WTC11 (cell line): ENCODE measurements around the gene DSTYK. TPM values are rescaled to one million over a fixed set of nuclear protein-coding genes. Genes with fewer than 3 reads are reported as not detected.

ENCODE experiments used
- ATAC-seq: fragments of 200-7000 bp; cut with Tn5 transposase; 2 replicates; pipeline ENCODE4 v1.10.0; 2021; ENCODE audit warnings: mild to moderate bottlenecking, moderate library complexity
- CTCF ChIA-PET: fragments of 300-600 bp; sonication (Branson Sonifier 250); formaldehyde crosslinking; loops from one replicate; lab custom pipeline; 2021; ENCODE audit warnings: antibody characterized with exemption; lab: Charles Lee
- POLR2A ChIA-PET: fragments of 350-600 bp; sonication (Branson Sonifier 250); formaldehyde crosslinking; loops from one replicate; lab custom pipeline; 2021; ENCODE audit warnings: antibody characterized with exemption; lab: Charles Lee
- DNase-seq: peaks from one replicate; pipeline ENCODE4 v3.0.0; 2021; ENCODE audit warnings: low spot score
- H3K27ac Mint-ChIP-seq: 2 replicates; pipeline ENCODE4 v1.8.0; 2021; ENCODE audit warnings: mixed read lengths
- H3K27me3 Mint-ChIP-seq: 2 replicates; pipeline ENCODE4 v1.8.0; 2021; ENCODE audit warnings: low read depth, mild to moderate bottlenecking, moderate library complexity, mixed read lengths
- H3K36me3 Mint-ChIP-seq: 2 replicates; pipeline ENCODE4 v1.8.0; 2021; ENCODE audit warnings: mixed read lengths
- H3K4me1 Mint-ChIP-seq: 2 replicates; pipeline ENCODE4 v1.8.0; 2022; ENCODE audit warnings: mixed read lengths
- H3K4me3 Mint-ChIP-seq: 2 replicates; pipeline ENCODE4 v1.8.0; 2021; ENCODE audit warnings: mild to moderate bottlenecking, moderate library complexity, mixed read lengths
- H3K9me3 Mint-ChIP-seq: 2 replicates; pipeline ENCODE4 v1.8.0; 2021; ENCODE audit warnings: mixed read lengths
- ATF6 ChIP-seq: sonication (generic); formaldehyde crosslinking; IDR thresholded peaks from 2 replicates; pipeline ENCODE4 v1.8.1; 2023; ENCODE audit warnings: mild to moderate bottlenecking, missing genetic modification reagents
- CBFB ChIP-seq: sonication (generic); formaldehyde crosslinking; IDR thresholded peaks from 2 replicates; pipeline ENCODE4 v1.8.1; 2022; ENCODE audit warnings: mild to moderate bottlenecking, low read depth, missing genetic modification reagents
- FOXJ3 ChIP-seq: sonication (generic); formaldehyde crosslinking; IDR thresholded peaks from 2 replicates; pipeline ENCODE4 v1.9.0; 2021; ENCODE audit warnings: missing genetic modification reagents, mild to moderate bottlenecking, borderline replicate concordance
- FOXP4 ChIP-seq: sonication (generic); formaldehyde crosslinking; IDR thresholded peaks from 2 replicates; pipeline ENCODE4 v1.8.0; 2022; ENCODE audit warnings: mild to moderate bottlenecking, missing genetic modification reagents
- GTF2I ChIP-seq: fragments of 250-450 bp; sonication (Bioruptor Pico); conservative IDR thresholded peaks from 2 replicates; pipeline ENCODE4 v1.4.0; 2021; ENCODE audit warnings: mild to moderate bottlenecking
- HMGA2 ChIP-seq: fragments of 250-450 bp; sonication (Bioruptor Pico); IDR thresholded peaks from 2 replicates; pipeline ENCODE4 v1.4.0; 2021; ENCODE audit warnings: mild to moderate bottlenecking, moderate library complexity
- HMGXB4 ChIP-seq: sonication (generic); formaldehyde crosslinking; IDR thresholded peaks from 2 replicates; pipeline ENCODE4 v1.8.1; 2023; ENCODE audit warnings: mild to moderate bottlenecking, moderate library complexity, missing genetic modification reagents
- JAZF1 ChIP-seq: fragments of 250-450 bp; sonication (Bioruptor Pico); IDR thresholded peaks from 2 replicates; pipeline ENCODE4 v1.9.0; 2021; ENCODE audit warnings: moderate library complexity, mild to moderate bottlenecking, inconsistent platforms
- JUN ChIP-seq: sonication (generic); formaldehyde crosslinking; IDR thresholded peaks from 2 replicates; pipeline ENCODE4 v1.8.0; 2023; ENCODE audit warnings: mild to moderate bottlenecking, missing genetic modification reagents
- NR2C2 ChIP-seq: sonication (generic); formaldehyde crosslinking; IDR thresholded peaks from 2 replicates; pipeline ENCODE4 v1.8.0; 2022; ENCODE audit warnings: mild to moderate bottlenecking, missing genetic modification reagents
- OVOL2 ChIP-seq: fragments of 250-450 bp; sonication (Bioruptor Pico); IDR thresholded peaks from 2 replicates; pipeline ENCODE4 v1.9.0; 2021; ENCODE audit warnings: mild to moderate bottlenecking, borderline replicate concordance
- PRRX2 ChIP-seq: fragments of 250-450 bp; sonication (Bioruptor Pico); IDR thresholded peaks from 2 replicates; pipeline ENCODE4 v1.8.0; 2021; ENCODE audit warnings: mild to moderate bottlenecking
- SMAD3 ChIP-seq: sonication (generic); formaldehyde crosslinking; IDR thresholded peaks from 2 replicates; pipeline ENCODE4 v1.8.0; 2022; ENCODE audit warnings: missing genetic modification reagents, mild to moderate bottlenecking, borderline replicate concordance
- SOX15 ChIP-seq: fragments of 250-450 bp; sonication (Bioruptor Pico); IDR thresholded peaks from 2 replicates; pipeline ENCODE4 v1.9.0; 2021; ENCODE audit warnings: mild to moderate bottlenecking
- ZBTB21 ChIP-seq: sonication (generic); formaldehyde crosslinking; IDR thresholded peaks from 2 replicates; pipeline ENCODE4 v1.8.1; 2023; ENCODE audit warnings: mild to moderate bottlenecking, missing genetic modification reagents, borderline replicate concordance
- ZMAT4 ChIP-seq: fragments of 250-450 bp; sonication (Bioruptor Pico); IDR thresholded peaks from 2 replicates; pipeline ENCODE4 v1.9.0; 2021; ENCODE audit warnings: mild to moderate bottlenecking
- total RNA-seq: library from RNA; stranded (reverse); gene quantifications from 3 replicates; pipeline ENCODE4 v1.2.3, GENCODE V29; 2021
- TF ChIP-seq, protein P1 (sequence below): sonication (generic); formaldehyde crosslinking; IDR thresholded peaks from 2 replicates; pipeline ENCODE4 v1.8.1; 2023; ENCODE audit warnings: mild to moderate bottlenecking, missing genetic modification reagents, borderline replicate concordance
- TF ChIP-seq, protein P2 (sequence below): sonication (generic); formaldehyde crosslinking; conservative IDR thresholded peaks from 2 replicates; pipeline ENCODE4 v1.8.1; 2022; ENCODE audit warnings: mild to moderate bottlenecking, missing genetic modification reagents
- TF ChIP-seq, protein P3 (sequence below): sonication (generic); formaldehyde crosslinking; IDR thresholded peaks from 2 replicates; pipeline ENCODE4 v1.8.1; 2022; ENCODE audit warnings: mild to moderate bottlenecking, moderate library complexity, missing genetic modification reagents

Gene DSTYK
- total RNA-seq, 1 experiment from 2014 or later = 11.6 TPM

GRCh38 chr1:205168291-205168690 lies 43.2 kb downstream of the DSTYK start:
- H3K27ac Mint-ChIP-seq = no peak overlapping the region; the same call in 1 of the 2 replicates
- peaks cover 6% of the 10 kb centered on the region for H3K9me3 Mint-ChIP-seq
- H3K4me3 Mint-ChIP-seq = no peak overlapping the region
- no peaks in the 10 kb centered on the region for H3K27me3 Mint-ChIP-seq
- ATAC-seq (no peak), DNase-seq (no peak)
- peaks cover 37% of the 10 kb centered on the region for H3K36me3 Mint-ChIP-seq
- CTCF ChIA-PET = no interaction called here
- no peaks in the 10 kb centered on the region for H3K4me1 Mint-ChIP-seq
- POLR2A ChIA-PET = no interaction called here
- TF ChIP-seq HMGXB4 (CRISPR knock-in tag) = no peak
- TF ChIP-seq PRRX2 = no peak
- TF ChIP-seq GTF2I (CRISPR knock-in tag) = no peak
- no peak for TF ChIP-seq HMGA2 (CRISPR knock-in tag)
- no peak for TF ChIP-seq NR2C2 (CRISPR knock-in tag)
- no peak for TF ChIP-seq FOXJ3 (CRISPR knock-in tag)
- TF ChIP-seq OVOL2 = no peak
- TF ChIP-seq, protein P1, sequence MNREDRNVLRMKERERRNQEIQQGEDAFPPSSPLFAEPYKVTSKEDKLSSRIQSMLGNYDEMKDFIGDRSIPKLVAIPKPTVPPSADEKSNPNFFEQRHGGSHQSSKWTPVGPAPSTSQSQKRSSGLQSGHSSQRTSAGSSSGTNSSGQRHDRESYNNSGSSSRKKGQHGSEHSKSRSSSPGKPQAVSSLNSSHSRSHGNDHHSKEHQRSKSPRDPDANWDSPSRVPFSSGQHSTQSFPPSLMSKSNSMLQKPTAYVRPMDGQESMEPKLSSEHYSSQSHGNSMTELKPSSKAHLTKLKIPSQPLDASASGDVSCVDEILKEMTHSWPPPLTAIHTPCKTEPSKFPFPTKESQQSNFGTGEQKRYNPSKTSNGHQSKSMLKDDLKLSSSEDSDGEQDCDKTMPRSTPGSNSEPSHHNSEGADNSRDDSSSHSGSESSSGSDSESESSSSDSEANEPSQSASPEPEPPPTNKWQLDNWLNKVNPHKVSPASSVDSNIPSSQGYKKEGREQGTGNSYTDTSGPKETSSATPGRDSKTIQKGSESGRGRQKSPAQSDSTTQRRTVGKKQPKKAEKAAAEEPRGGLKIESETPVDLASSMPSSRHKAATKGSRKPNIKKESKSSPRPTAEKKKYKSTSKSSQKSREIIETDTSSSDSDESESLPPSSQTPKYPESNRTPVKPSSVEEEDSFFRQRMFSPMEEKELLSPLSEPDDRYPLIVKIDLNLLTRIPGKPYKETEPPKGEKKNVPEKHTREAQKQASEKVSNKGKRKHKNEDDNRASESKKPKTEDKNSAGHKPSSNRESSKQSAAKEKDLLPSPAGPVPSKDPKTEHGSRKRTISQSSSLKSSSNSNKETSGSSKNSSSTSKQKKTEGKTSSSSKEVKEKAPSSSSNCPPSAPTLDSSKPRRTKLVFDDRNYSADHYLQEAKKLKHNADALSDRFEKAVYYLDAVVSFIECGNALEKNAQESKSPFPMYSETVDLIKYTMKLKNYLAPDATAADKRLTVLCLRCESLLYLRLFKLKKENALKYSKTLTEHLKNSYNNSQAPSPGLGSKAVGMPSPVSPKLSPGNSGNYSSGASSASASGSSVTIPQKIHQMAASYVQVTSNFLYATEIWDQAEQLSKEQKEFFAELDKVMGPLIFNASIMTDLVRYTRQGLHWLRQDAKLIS (CRISPR knock-in tag) = no peak
- no peak for TF ChIP-seq JAZF1
- no peak for TF ChIP-seq ZBTB21 (CRISPR knock-in tag)
- no peak for TF ChIP-seq SMAD3 (CRISPR knock-in tag)
- TF ChIP-seq SOX15 = no peak

DNA sequence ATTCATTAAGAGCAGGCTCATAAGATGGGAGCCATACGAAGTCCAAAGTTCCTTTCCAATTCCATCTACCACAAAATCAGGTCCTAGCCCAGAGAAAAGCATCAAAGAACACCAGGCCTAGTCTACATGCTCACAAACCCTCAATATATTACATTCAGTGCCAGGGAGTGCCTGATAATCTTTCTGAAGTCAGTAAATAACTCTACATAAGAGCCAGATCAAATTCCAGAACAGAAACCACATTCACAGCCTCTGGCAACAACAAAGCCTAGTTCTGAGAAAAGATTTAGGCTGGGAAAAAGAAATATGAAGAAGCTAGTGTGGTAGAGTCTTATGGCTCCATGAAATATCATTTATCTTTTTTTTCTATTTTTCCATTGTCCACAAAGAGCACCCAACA lies 49.2 kb downstream of the DSTYK start:
- DNase-seq (no peak), ATAC-seq (no peak)
- POLR2A ChIA-PET = no interaction called here
- no peak overlapping the region for H3K4me3 Mint-ChIP-seq
- H3K36me3 Mint-ChIP-seq = peaks cover 75% of the 10 kb centered on the region
- H3K27ac Mint-ChIP-seq = no peak overlapping the region
- H3K27me3 Mint-ChIP-seq = no peaks in the 10 kb centered on the region
- no peaks in the 10 kb centered on the region for H3K4me1 Mint-ChIP-seq
- no peak for TF ChIP-seq JUN (CRISPR knock-in tag)
- CTCF ChIA-PET = no interaction called here
- peaks cover 16% of the 10 kb centered on the region for H3K9me3 Mint-ChIP-seq

DNA sequence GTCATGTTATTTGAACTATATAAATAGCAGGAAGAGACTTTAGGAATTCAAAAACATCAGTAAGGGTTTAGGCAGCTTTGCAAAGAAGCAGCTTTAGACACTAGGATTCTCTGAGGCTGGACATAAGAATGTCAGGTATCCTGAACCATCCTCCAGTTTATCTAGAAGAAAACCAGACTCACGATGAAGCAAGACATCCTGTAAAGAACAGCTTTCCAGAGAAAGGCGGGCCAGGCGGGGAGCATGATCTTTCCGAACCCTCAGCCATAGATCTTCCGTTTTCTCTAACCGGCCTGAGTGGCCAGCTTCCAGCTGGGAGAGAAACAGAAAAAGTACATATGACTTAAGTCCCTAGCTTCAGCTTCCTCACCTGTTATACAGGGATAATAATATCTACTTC lies 50.4 kb downstream of the DSTYK start:
- DNase-seq (no peak), ATAC-seq (no peak)
- Mint-ChIP-seq H3K4me3 (no peak overlapping the region), H3K27me3 (no peaks in the 10 kb centered on the region), H3K9me3 (peaks cover 28% of the 10 kb centered on the region), H3K27ac (no peak overlapping the region), H3K4me1 (no peaks in the 10 kb centered on the region), H3K36me3 (peaks cover 81% of the 10 kb centered on the region)
- TF ChIP-seq, protein P2, sequence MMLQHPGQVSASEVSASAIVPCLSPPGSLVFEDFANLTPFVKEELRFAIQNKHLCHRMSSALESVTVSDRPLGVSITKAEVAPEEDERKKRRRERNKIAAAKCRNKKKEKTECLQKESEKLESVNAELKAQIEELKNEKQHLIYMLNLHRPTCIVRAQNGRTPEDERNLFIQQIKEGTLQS = no peak
- no peak for TF ChIP-seq CBFB (CRISPR knock-in tag)
- ChIA-PET CTCF (interaction anchor here (0.7 to 1.0 kb wide), 2 partner anchors 20 to 95 kb away, joined by 3 to 4 read pairs; no protein-coding TSS in a partner anchor), POLR2A (no interaction called here)

DNA sequence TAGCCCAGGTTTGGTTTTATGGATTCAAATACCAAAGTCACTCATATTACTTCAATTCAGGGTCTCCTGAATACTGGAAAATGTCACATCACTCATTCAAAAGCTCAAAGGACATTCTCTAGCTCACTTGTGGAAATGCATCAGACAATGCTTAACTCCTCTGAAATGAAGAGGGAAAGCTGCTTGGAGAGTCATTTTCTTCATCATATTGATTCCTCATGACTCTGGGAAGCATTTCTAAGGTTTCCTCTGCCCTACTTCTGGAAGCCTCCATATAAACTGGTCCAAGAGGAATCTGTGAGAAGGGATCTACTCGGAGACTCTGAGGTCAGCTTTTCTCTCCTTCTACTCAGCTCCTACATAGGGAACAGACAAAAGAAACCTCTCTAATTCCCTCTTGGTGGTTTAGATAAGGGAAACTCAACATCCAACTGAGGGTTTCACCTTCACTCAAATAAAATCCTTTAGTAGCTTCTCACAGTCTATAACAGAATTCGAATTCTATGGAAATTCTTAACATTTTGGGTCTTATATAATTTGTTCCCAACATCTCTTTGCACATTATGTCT lies 53.4 kb downstream of the DSTYK start:
- no peak for DNase-seq
- H3K27ac Mint-ChIP-seq = no peak overlapping the region
- no peak for ATAC-seq
- CTCF ChIA-PET = interaction anchor here (0.7 to 2.4 kb wide), 4 partner anchors 17 to 177 kb away, joined by 3 to 10 read pairs (median 3); no protein-coding TSS in a partner anchor
- no peaks in the 10 kb centered on the region for H3K27me3 Mint-ChIP-seq
- no peak overlapping the region for H3K4me3 Mint-ChIP-seq
- H3K4me1 Mint-ChIP-seq = no peaks in the 10 kb centered on the region
- peaks cover 34% of the 10 kb centered on the region for H3K9me3 Mint-ChIP-seq
- POLR2A ChIA-PET = no interaction called here
- peaks cover 86% of the 10 kb centered on the region for H3K36me3 Mint-ChIP-seq
- TF ChIP-seq FOXP4 (CRISPR knock-in tag) (no peak), ATF6 (CRISPR knock-in tag) (no peak), HMGA2 (CRISPR knock-in tag) (no peak), ZMAT4 (CRISPR knock-in tag) (no peak)
- TF ChIP-seq, protein P3, sequence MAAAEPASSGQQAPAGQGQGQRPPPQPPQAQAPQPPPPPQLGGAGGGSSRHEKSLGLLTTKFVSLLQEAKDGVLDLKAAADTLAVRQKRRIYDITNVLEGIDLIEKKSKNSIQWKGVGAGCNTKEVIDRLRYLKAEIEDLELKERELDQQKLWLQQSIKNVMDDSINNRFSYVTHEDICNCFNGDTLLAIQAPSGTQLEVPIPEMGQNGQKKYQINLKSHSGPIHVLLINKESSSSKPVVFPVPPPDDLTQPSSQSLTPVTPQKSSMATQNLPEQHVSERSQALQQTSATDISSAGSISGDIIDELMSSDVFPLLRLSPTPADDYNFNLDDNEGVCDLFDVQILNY (CRISPR knock-in tag) = no peak
